Middle frontal gyrus (tissue), 1 donor: ENCODE data around the gene ZNF165.
"Not testable (repeated sequence)": the region's sequence is repeated elsewhere in the genome, so short reads cannot be mapped to it uniquely, and the experiment has no call there.

Source experiments
- DNase-seq: peaks from one replicate; pipeline ENCODE4 v3.0.0-alpha.2; 2015; ENCODE audit warnings: low spot score; ENCODE audit errors: extremely low spot score

Gene ZNF165

DNA sequence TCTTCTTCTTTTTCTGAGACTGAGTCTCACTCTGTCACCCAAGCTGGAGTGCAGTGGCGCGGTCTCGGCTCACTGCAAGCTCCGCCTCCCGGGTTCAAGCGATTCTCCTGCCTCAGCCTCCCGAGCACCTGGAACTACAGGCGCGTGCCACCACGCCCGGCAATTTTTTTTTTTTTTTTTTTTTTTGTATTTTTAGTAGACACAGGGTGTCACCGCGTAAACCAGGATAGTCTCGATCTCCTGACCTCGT, at the start of gene ZNF165:
Gene ZNF165, plus strand, starts transcription at position 188 of the 250 bp plus-strand sequence. CDS start 4,913 bp downstream, outside the sequence.
- DNase-seq: not testable (repeated sequence)

GRCh38 chr6:28053584-28053983, 26.8 kb upstream of the ZNF165 start:
- DNase-seq: no peak

- no peak for DNase-seq
These were observed 20.0 kb upstream of the ZNF165 start for GRCh38 chr6:28060405-28060804.

DNA sequence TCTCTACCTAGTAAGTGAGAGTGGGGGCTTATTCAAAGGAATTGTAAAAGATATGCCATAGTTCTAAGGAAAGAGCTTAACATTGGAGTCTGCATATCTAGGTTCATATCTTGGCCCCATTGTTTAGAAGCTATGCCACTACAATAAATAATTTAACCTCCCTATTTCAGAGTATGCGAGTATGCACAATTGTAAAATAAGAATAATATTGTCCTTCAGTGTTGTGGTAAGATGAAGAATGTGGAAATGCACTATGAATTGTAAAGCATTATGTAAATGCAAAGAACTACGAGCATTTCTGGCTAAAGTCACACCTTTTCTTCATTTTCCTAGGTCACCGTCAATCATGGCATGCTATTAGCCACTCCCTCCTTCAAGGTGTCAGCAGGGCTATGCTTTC, 16.1 kb upstream of the ZNF165 start:
- DNase-seq: no peak

- DNase-seq: no peak
These were observed 12.3 kb upstream of the ZNF165 start for GRCh38 chr6:28068067-28068466.

DNA sequence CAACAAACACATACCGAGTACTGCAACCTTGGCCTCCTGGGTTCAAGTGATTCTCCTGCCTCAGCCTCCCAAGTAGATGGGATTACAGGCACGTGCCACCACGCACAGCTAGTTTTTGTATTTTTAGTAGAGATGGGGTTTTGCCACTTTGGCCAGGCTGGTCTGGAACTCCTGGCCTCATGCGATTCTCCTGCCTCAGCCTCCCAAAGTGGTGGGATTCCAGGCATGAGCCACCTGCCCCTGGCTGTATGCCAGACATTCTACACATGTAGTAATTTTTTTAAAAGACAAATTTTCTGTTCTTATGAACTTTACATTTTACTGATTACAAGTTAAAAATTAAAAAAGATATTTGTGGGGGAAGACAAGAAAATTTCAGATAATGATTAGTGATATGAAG, 9.4 kb upstream of the ZNF165 start:
- DNase-seq: not testable (repeated sequence)

GRCh38 chr6:28078050-28078449, 2.3 kb upstream of the ZNF165 start:
- no peak for DNase-seq

DNA sequence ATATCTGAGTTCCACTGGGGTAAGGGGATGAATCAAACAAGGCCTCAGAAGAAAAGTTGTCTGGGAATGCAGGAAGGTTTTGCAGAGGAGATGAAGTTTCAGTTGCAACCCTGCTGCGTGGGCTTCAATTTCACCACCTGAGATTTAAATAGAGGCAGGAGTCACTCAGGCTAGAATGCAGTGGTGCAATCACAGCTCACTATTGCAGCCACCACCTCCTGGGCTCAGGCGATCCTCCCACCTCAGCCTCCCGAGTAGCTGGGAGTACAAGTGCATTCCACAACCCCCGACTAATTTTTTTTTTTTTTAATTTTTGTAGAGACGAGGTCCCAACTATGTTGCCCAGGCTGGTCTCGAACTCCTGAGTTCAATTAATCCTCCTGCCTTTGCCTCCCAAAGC, 1.5 kb upstream of the ZNF165 start:
- DNase-seq: no peak

DNA sequence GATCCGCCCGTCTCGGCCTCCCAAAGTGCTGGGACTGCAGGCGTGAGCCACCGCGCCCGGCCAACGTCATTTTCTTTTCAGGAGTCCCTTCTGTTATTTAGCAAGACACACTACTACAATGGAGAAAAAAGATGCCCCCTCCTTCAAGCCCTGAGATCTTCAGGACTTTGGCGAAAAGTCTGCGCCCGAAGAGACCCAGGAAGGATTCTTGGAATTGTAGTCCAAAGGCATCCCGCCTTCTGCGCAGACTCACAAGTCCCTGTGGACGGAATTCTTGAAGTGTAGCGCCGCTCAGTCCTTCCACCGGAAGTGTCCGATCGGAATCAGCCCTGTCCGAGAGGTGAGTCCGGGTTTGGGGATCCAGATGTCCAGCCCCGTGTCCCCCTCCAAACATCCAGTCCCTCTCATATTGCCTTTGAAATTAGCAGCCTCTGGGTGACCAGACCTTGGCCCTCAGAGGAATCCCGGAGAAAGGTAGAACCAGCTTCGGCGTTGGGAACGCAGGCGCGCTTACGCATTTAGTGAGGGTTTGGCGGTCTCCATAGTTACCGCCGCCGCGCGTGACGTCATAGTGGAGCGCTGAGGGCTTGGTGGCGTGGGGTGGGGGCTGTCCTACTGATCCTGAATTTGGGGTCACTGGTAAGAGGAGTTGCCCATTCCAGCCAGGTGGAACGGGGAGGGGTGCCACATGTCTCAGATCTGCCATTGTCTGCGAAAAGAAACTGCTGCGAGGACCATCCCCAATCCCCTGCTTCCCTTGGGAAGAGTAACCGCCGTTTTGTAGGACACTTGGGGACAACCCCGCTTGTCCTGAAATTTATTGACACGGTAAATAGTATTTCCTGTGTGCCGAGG, 490 bp downstream of the ZNF165 start:
- peak; percentile 88 for DNase-seq

DNA sequence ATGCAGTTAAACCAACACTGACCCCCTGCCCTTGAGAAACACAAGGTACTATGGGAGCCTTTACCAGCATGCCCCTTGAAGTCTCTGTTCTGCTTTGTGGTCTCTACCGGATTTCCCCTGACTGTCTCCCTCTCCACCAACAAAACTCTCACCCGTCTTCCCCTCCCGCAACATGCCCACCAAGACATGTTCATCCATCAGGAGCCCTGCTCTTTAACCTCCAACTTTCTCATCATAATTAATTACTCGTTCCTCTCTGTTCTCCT, 1.1 kb downstream of the ZNF165 start:
- DNase-seq: no peak

DNA sequence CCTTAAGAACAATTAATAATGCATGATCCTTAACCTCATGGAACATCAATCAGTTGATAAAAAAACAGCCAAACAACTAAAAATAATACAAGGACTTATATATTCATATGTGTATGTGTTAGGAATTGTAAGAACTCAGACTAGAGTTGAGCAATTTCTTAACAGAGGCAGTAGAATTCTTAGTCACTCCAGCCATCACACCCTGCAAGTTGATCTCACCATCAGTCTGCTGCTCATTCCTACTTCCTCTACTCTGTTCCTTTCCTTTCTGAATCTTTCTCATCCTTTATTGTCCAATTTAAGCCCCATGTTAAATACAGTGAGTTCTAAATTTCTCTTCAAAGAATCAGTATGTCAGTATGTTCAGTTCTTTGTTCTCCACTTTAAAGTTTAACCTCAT, 2.6 kb downstream of the ZNF165 start:
- no peak for DNase-seq

DNA sequence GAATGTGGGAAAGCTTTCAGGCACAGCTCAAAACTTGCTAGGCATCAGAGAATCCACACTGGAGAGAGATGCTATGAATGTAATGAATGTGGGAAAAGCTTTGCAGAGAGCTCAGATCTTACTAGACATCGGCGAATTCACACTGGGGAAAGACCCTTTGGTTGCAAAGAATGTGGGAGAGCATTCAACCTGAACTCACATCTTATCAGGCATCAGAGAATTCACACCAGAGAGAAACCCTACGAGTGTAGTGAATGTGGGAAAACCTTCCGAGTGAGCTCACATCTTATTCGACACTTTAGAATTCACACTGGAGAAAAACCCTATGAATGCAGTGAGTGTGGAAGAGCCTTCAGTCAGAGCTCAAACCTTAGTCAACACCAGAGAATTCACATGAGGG, 8.7 kb downstream of the ZNF165 start:
- DNase-seq: no peak

GRCh38 chr6:28090917-28091586, 10.7 kb downstream of the ZNF165 start:
- no peak for DNase-seq

DNA sequence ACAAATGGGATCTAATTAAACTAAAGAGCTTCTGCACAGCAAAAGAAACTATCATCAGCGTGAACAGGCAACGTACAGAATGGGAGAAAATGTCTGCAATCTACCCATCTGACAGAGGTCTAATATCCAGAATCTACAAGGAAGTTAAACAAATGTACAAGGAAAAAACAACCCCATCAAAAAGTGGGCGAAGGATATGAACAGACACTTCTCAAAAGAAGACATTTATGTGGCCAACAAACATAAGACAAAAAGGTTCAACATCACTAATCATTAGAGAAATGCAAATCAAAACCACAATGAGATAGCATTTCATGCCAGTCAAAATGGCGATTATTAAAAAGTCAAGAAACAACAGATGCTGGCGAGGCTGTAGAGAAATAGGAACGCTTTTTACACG, 21.9 kb downstream of the ZNF165 start:
- not testable (repeated sequence) for DNase-seq

GRCh38 chr6:28102699-28103098, 22.3 kb downstream of the ZNF165 start:
- DNase-seq: not testable (repeated sequence)

DNA sequence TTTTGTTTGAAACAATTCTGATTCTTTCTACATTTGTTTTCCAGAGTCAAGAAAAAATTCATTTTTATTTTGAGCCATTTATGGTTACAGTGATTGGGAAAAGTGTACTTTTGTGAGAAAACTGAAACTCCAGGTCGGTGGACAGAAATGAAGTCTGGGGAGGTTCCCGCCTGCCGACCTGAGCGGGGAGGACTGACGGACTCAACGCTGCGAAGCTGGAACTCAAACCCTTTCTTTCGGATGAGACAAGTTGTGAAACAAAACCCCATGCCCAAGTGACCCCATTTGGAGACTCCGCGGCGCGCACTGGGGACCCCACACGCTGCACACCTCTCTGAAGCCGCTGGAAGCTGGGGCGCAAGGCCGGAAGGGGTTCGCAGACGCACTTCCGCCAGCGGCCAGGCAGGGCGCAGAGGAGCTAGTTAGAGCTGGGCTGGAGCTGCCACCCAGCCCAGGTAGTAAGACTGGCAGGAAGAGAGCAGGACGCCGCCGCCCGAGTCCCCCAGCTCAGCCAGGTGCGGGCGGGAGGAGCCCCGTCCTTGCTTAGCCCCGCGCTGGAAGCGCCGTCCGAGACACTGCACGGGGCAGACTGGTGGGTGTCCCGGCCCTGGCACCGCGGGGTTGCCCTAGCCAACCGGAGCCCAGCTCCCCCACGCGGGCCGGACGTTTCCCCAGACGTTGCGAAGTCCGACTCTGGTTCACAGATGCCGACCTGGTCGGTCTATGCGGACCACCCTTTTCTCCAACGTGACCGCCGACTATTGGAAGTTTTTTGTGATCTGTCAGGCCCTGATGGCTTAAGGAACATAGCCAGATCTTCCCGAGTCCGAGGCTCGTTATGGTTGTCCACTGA, 24.2 kb downstream of the ZNF165 start:
- peak; percentile 79 for DNase-seq

DNA sequence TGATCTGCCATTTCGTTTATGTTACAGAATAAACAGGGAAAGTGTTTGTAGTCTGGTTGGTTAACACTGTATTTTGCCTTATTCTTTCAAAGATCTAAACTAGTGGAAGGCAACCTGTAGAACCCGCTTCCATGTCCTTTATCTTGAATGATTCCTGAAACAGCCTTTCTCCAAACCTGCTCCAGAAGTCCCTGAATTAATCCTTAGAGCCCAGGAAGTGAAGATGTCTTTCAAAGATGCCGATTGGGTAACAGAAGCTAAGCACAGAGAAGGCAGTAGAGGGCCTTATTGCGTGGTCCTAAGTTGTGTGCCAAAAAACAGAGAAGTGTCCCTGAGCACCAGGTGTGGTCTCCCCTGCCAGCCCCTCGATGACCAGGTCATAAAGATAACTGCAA, 24.9 kb downstream of the ZNF165 start:
- no peak for DNase-seq

DNA sequence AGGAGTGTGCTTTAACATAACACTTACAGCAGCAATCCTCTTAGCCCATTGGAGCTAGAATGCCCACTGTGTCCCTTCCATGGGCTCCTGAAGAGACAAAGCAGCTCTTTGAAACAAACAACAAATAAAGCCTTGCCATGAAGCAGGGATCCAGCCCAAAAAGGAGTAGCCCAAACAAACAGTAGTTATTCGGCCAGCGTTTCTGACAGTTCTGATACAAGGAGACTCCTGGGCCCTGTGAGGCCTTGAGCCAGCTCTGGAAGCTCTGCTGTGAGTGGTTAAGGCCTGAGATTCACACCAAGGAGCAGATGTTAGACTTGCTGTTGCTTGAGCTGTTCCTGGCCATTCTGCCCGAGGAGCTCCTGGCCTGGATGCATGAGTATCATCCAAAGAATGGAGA, 27.1 kb downstream of the ZNF165 start:
- DNase-seq: no peak

GRCh38 chr6:28111964-28112363, 31.6 kb downstream of the ZNF165 start:
- no peak for DNase-seq

DNA sequence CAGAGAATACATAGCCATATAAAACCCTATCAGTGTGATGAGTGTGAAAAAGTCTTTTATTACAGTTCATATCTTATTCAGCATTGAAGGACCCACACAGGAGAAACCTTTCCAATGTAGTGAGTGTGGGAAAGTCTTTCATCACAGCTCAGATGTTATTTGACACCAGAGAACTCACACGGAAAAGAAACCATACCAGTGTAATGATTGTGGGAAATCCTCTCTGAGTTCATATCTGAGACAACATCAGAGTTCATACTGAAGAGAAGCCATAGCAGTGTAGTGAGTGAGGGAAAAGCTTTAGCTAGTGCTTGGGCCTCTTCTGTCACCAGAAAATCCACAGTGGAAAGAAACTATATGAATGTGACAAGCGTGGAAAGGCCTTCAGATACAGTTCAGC, 35.4 kb downstream of the ZNF165 start:
- no peak for DNase-seq

DNA sequence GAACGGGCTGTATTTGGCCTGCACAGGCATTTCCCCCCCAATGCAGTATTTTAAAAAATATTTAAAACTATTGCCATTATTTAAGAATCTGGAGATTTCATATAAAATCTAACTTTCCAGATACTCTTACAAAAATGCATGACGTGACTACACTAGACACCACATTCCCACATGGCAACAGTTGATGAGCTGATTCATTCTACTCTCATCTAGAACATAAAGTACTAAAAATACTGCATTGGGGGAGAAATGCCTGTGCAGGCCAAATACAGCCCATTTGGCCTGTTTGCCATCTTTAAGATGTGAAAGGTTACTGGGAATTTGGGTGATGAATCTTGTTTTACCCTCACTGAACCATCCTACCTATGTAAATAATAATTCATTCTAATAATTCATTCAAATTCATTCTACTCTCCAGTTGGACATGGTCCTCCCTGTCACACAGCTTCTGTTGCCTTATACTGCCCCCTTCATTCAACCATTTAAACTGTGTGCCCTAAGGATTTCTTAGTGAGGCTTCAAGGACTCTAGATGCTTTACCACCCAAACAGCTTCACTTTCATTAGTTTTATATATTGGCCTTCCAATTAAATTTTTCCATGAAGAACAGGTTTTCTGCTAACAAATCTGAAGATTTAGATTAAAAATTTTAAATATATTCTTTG, 37.1 kb downstream of the ZNF165 start:
- no peak for DNase-seq

DNA sequence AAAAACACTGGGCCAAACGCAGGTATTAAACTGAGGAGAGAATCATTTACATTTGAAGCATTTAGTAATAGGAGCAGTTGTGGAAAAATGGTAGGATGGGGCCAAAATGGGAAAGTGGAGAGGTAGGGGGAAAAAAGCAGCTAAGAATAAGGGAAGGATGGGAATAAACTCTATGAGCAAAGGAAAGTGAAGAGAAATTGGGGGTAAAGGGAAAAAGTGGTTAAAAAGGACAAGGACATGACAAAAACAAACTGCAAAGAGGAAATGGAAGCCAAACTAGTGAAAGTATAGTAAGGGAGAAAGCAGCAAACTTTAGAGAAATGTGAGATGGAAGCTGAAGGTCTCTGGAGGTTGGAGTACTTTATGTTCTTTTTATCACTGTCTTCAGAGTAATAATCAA, 37.8 kb downstream of the ZNF165 start:
- no peak for DNase-seq
